K562 (cell line): ENCODE measurements around the gene PADI1.

ENCODE experiments used
- BRCA1 ChIP-seq, 2 experiments: fragments of 450-650 bp in 1 of 2; sonication (generic) in 1 of 2; formaldehyde crosslinking in 1 of 2; IDR thresholded peaks; 2 replicates each; pipeline versions ENCODE4 v1.5.0 to v1.6.1; 2017 to 2020; ENCODE audit warnings: mild to moderate bottlenecking in 1 of 2, missing genetic modification reagents in 1 of 2
- CBFB ChIP-seq: sonication (generic); formaldehyde crosslinking; IDR thresholded peaks from 2 replicates; pipeline ENCODE4 v1.4.0; 2020; ENCODE audit warnings: mild to moderate bottlenecking, missing genetic modification reagents
- CHD4 ChIP-seq: fragments of 200-600 bp; sonication (generic); IDR thresholded peaks from 3 replicates; pipeline ENCODE4 v1.6.1; 2012; ENCODE audit warnings: low read depth, mild to moderate bottlenecking, mixed read lengths, low read length, inconsistent platforms; ENCODE audit not compliant: insufficient read depth, insufficient replicate concordance, poor library complexity, severe bottlenecking
- EZH2 ChIP-seq: IDR thresholded peaks from 2 replicates; pipeline ENCODE4 v1.6.1; 2012; ENCODE audit warnings: low read depth, mild to moderate bottlenecking, inconsistent platforms, low read length, borderline replicate concordance
- FOXJ3 ChIP-seq: sonication (generic); formaldehyde crosslinking; IDR thresholded peaks from 2 replicates; pipeline ENCODE4 v1.4.0; 2020; ENCODE audit warnings: mild to moderate bottlenecking, missing genetic modification reagents
- JUND ChIP-seq, 2 experiments: IDR thresholded peaks; 2 replicates in 1 of 2; 3 replicates in 1 of 2; pipeline ENCODE4 v1.6.1; 2011; ENCODE audit warnings: borderline replicate concordance in 2 of 2, low read depth in 2 of 2, low read length in 2 of 2, improper control_type of control experiment in 1 of 2, missing biosample characterization in 1 of 2, missing genetic modification characterization in 1 of 2, missing genetic modification reagents in 1 of 2
- MEF2A ChIP-seq: IDR thresholded peaks from 2 replicates; pipeline ENCODE4 v1.6.1; 2011; ENCODE audit warnings: low read depth, mild to moderate bottlenecking, low read length, moderate library complexity; ENCODE audit not compliant: control insufficient read depth
- PHF8 ChIP-seq: fragments of 200-600 bp; sonication (generic); IDR thresholded peaks from 2 replicates; pipeline ENCODE4 v1.6.1; 2012; ENCODE audit warnings: mixed run types, mild to moderate bottlenecking, inconsistent platforms, low read length, moderate library complexity, borderline replicate concordance
- TAF1 ChIP-seq: IDR thresholded peaks from 2 replicates; pipeline ENCODE4 v1.6.1; 2011; ENCODE audit warnings: mild to moderate bottlenecking, low read length, moderate library complexity; ENCODE audit not compliant: insufficient read depth, control insufficient read depth, severe bottlenecking; ENCODE audit errors: extremely low read depth
- TRIM24 ChIP-seq, 2 experiments: fragments of 450-650 bp; IDR thresholded peaks; 2 replicates each; pipeline ENCODE4 v1.6.1; 2016
- ZNF121 ChIP-seq: sonication (generic); formaldehyde crosslinking; conservative IDR thresholded peaks from 2 replicates; pipeline ENCODE4 v1.8.0; 2022; ENCODE audit warnings: missing genetic modification reagents
- TF ChIP-seq, protein P1 (sequence below): fragments of 150-350 bp; conservative IDR thresholded peaks from 2 replicates; pipeline ENCODE4 v1.6.1; 2014; ENCODE audit warnings: low read length
- TF ChIP-seq, protein P2 (sequence below), 3 experiments: IDR thresholded peaks in 2 of 3; conservative IDR thresholded peaks in 1 of 3; 2 replicates each; pipeline ENCODE4 v1.5.1; 2011 to 2012; ENCODE audit warnings: low read length in 3 of 3, mild to moderate bottlenecking in 3 of 3, control low read depth in 2 of 3, improper control_type of control experiment in 1 of 3, inconsistent platforms in 1 of 3, low read depth in 1 of 3, mixed read lengths in 1 of 3, moderate library complexity in 1 of 3; ENCODE audit not compliant: insufficient read depth in 2 of 3
- TF ChIP-seq, protein P3 (sequence below), 2 experiments: fragments of 450-650 bp; formaldehyde crosslinking in 1 of 2; IDR thresholded peaks; 2 replicates each; pipeline versions ENCODE4 v1.4.0 to v1.6.1; 2014 to 2020; ENCODE audit warnings: mild to moderate bottlenecking in 2 of 2, borderline replicate concordance in 1 of 2, low read depth in 1 of 2

DNA sequence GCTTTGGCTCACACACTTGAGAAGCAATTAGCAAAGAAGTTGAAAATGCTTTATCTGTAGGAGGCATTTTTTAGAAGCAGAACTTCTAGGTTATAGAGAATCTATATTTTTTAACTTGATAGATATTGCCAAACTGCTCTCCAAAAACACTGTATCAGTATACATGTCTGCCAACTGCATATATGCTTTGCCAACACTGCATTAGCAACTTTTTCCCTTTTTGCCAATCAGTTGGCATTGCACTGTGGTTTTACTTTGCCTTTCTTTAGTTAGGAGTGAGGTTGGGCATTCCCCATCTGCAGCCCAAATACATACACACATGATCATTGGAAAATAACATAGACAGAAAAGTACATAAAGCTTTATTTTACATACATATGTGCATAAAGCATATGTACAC lies 59.0 kb downstream of the PADI1 start:
- TF ChIP-seq TRIM24 (IDR thresholded peaks at IDR 0.05) (no peak), PHF8 (no peak), FOXJ3 (CRISPR knock-in tag) (no peak), MEF2A (no peak), TAF1 (no peak), CBFB (CRISPR knock-in tag) (no peak), EZH2 (no peak), BRCA1 (IDR thresholded peaks at IDR 0.05) (no peak), BRCA1 (CRISPR knock-in tag; IDR thresholded peaks at IDR 0.05) (no peak), ZNF121 (no peak), CHD4 (no peak), JUND (IDR thresholded peaks at IDR 0.05; ENCODE audit: borderline replicate concordance, low read depth, low read length) (no peak), JUND (tag; IDR thresholded peaks at IDR 0.05; ENCODE audit: borderline replicate concordance, low read depth, low read length) (no peak)
- TF ChIP-seq, protein P1, sequence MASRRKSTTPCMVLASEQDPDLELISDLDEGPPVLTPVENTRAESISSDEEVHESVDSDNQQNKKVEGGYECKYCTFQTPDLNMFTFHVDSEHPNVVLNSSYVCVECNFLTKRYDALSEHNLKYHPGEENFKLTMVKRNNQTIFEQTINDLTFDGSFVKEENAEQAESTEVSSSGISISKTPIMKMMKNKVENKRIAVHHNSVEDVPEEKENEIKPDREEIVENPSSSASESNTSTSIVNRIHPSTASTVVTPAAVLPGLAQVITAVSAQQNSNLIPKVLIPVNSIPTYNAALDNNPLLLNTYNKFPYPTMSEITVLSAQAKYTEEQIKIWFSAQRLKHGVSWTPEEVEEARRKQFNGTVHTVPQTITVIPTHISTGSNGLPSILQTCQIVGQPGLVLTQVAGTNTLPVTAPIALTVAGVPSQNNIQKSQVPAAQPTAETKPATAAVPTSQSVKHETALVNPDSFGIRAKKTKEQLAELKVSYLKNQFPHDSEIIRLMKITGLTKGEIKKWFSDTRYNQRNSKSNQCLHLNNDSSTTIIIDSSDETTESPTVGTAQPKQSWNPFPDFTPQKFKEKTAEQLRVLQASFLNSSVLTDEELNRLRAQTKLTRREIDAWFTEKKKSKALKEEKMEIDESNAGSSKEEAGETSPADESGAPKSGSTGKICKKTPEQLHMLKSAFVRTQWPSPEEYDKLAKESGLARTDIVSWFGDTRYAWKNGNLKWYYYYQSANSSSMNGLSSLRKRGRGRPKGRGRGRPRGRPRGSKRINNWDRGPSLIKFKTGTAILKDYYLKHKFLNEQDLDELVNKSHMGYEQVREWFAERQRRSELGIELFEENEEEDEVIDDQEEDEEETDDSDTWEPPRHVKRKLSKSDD: no peak
- TF ChIP-seq, protein P2, sequence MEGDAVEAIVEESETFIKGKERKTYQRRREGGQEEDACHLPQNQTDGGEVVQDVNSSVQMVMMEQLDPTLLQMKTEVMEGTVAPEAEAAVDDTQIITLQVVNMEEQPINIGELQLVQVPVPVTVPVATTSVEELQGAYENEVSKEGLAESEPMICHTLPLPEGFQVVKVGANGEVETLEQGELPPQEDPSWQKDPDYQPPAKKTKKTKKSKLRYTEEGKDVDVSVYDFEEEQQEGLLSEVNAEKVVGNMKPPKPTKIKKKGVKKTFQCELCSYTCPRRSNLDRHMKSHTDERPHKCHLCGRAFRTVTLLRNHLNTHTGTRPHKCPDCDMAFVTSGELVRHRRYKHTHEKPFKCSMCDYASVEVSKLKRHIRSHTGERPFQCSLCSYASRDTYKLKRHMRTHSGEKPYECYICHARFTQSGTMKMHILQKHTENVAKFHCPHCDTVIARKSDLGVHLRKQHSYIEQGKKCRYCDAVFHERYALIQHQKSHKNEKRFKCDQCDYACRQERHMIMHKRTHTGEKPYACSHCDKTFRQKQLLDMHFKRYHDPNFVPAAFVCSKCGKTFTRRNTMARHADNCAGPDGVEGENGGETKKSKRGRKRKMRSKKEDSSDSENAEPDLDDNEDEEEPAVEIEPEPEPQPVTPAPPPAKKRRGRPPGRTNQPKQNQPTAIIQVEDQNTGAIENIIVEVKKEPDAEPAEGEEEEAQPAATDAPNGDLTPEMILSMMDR (IDR thresholded peaks at IDR 0.05 in 2 of 3, conservative IDR thresholded peaks at IDR 0.05 in 1 of 3; ENCODE audit: insufficient read depth in 2 of 3, low read depth in 1 of 3, low read length in 3 of 3): no peak
- TF ChIP-seq, protein P3, sequence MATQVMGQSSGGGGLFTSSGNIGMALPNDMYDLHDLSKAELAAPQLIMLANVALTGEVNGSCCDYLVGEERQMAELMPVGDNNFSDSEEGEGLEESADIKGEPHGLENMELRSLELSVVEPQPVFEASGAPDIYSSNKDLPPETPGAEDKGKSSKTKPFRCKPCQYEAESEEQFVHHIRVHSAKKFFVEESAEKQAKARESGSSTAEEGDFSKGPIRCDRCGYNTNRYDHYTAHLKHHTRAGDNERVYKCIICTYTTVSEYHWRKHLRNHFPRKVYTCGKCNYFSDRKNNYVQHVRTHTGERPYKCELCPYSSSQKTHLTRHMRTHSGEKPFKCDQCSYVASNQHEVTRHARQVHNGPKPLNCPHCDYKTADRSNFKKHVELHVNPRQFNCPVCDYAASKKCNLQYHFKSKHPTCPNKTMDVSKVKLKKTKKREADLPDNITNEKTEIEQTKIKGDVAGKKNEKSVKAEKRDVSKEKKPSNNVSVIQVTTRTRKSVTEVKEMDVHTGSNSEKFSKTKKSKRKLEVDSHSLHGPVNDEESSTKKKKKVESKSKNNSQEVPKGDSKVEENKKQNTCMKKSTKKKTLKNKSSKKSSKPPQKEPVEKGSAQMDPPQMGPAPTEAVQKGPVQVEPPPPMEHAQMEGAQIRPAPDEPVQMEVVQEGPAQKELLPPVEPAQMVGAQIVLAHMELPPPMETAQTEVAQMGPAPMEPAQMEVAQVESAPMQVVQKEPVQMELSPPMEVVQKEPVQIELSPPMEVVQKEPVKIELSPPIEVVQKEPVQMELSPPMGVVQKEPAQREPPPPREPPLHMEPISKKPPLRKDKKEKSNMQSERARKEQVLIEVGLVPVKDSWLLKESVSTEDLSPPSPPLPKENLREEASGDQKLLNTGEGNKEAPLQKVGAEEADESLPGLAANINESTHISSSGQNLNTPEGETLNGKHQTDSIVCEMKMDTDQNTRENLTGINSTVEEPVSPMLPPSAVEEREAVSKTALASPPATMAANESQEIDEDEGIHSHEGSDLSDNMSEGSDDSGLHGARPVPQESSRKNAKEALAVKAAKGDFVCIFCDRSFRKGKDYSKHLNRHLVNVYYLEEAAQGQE (IDR thresholded peaks at IDR 0.05; ENCODE audit: borderline replicate concordance): no peak
- TF ChIP-seq, protein P3 (CRISPR knock-in tag; IDR thresholded peaks at IDR 0.05; ENCODE audit: low read depth): no peak
